GM12878 (cell line): Measurements from ENCODE around the gene ATG13.

Source experiments
- CBX5 ChIP-seq: sonication (generic); IDR thresholded peaks from 2 replicates; pipeline ENCODE4 v1.6.1; 2016; ENCODE audit warnings: low read depth, moderate library complexity, mild to moderate bottlenecking, inconsistent platforms
- CEBPB ChIP-seq, 2 experiments: fragments of 150-350 bp in 1 of 2; IDR thresholded peaks; 2 replicates each; pipeline ENCODE4 v1.6.1; 2012 to 2014; ENCODE audit warnings: low read depth in 2 of 2, low read length in 2 of 2, borderline replicate concordance in 1 of 2, inconsistent platforms in 1 of 2
- CTCF ChIP-seq, 3 experiments: IDR thresholded peaks in 2 of 3; conservative IDR thresholded peaks in 1 of 3; 2 replicates each; pipeline ENCODE4 v1.5.1; 2011; ENCODE audit warnings: low read depth in 3 of 3, low read length in 3 of 3, mild to moderate bottlenecking in 3 of 3, control low read depth in 2 of 3, moderate library complexity in 2 of 3, inconsistent platforms in 1 of 3, mixed read lengths in 1 of 3; ENCODE audit not compliant: control insufficient read depth in 2 of 3, insufficient read depth in 1 of 3; ENCODE audit errors: extremely low read depth in 1 of 3
- JUND ChIP-seq: IDR thresholded peaks from 2 replicates; pipeline ENCODE4 v1.6.1; 2012; ENCODE audit warnings: low read depth, mild to moderate bottlenecking, low read length, improper control_type of control experiment, moderate library complexity
- MEF2A ChIP-seq: IDR thresholded peaks from 2 replicates; pipeline ENCODE4 v1.6.1; 2011; ENCODE audit warnings: low read depth, mild to moderate bottlenecking, low read length, moderate library complexity; ENCODE audit not compliant: insufficient read depth
- PML ChIP-seq: IDR thresholded peaks from 2 replicates; pipeline ENCODE4 v1.6.1; 2012; ENCODE audit warnings: low read length, inconsistent platforms
- POLR2AphosphoS2 ChIP-seq: IDR thresholded peaks from 2 replicates; pipeline ENCODE4 v1.6.1; 2011; ENCODE audit warnings: low read depth, mild to moderate bottlenecking, low read length, improper control_type of control experiment, moderate library complexity
- USF2 ChIP-seq: IDR thresholded peaks from 2 replicates; pipeline ENCODE4 v1.6.1; 2011; ENCODE audit warnings: low read depth, low read length, improper control_type of control experiment, borderline replicate concordance
- ZBTB33 ChIP-seq: fragments of 450-650 bp; IDR thresholded peaks from 2 replicates; pipeline ENCODE4 v1.6.1; 2017; ENCODE audit warnings: mild to moderate bottlenecking

GRCh38 chr11:46706886-46707285 lies 89.5 kb downstream of the ATG13 start:
- TF ChIP-seq CTCF (IDR thresholded peaks at IDR 0.05 in 2 of 3, conservative IDR thresholded peaks at IDR 0.05 in 1 of 3; ENCODE audit: control insufficient read depth in 2 of 3, extremely low read depth in 1 of 3, insufficient read depth in 1 of 3, low read depth in 3 of 3, low read length in 3 of 3) (no peak), MEF2A (no peak), ZBTB33 (no peak), POLR2AphosphoS2 (no peak), JUND (no peak), CBX5 (no peak), USF2 (no peak), CEBPB (IDR thresholded peaks at IDR 0.05; ENCODE audit: borderline replicate concordance in 1 of 2, low read depth in 2 of 2, low read length in 2 of 2) (no peak), PML (no peak)
